Mammary epithelial cell (primary cell): Measurements from ENCODE around the gene C1QTNF9.
"Not testable (repeated sequence)": the region's sequence is repeated elsewhere in the genome, so short reads cannot be mapped to it uniquely, and the experiment has no call there.

Source experiments
- EZH2 ChIP-seq: IDR thresholded peaks from 2 replicates; pipeline ENCODE4 v1.6.1; 2012; ENCODE audit warnings: low read length, inconsistent platforms, borderline replicate concordance
- TF ChIP-seq, protein P1 (sequence below), 2 donors: IDR thresholded peaks in 1 of 2; conservative IDR thresholded peaks in 1 of 2; 2 replicates each; pipeline ENCODE4 v1.5.1; 2011 to 2012; ENCODE audit warnings: inconsistent platforms in 2 of 2, low read length in 2 of 2, mild to moderate bottlenecking in 2 of 2, control low read depth in 1 of 2, low read depth in 1 of 2; ENCODE audit not compliant: insufficient read depth in 1 of 2; ENCODE audit errors: extremely low read depth in 1 of 2

GRCh38 chr13:24349778-24350664, 40.6 kb downstream of the C1QTNF9 start:
- TF ChIP-seq, protein P1, sequence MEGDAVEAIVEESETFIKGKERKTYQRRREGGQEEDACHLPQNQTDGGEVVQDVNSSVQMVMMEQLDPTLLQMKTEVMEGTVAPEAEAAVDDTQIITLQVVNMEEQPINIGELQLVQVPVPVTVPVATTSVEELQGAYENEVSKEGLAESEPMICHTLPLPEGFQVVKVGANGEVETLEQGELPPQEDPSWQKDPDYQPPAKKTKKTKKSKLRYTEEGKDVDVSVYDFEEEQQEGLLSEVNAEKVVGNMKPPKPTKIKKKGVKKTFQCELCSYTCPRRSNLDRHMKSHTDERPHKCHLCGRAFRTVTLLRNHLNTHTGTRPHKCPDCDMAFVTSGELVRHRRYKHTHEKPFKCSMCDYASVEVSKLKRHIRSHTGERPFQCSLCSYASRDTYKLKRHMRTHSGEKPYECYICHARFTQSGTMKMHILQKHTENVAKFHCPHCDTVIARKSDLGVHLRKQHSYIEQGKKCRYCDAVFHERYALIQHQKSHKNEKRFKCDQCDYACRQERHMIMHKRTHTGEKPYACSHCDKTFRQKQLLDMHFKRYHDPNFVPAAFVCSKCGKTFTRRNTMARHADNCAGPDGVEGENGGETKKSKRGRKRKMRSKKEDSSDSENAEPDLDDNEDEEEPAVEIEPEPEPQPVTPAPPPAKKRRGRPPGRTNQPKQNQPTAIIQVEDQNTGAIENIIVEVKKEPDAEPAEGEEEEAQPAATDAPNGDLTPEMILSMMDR (conservative IDR thresholded peaks at IDR 0.05 in 1 of 2, IDR thresholded peaks at IDR 0.05 in 1 of 2; ENCODE audit: extremely low read depth in 1 of 2, insufficient read depth in 1 of 2, low read depth in 1 of 2, low read length in 2 of 2): not testable (repeated sequence)
- not testable (repeated sequence) for TF ChIP-seq EZH2
